ENCODE measurements around the gene ACSS2. TPM values are rescaled to one million over a fixed set of nuclear protein-coding genes. Genes with fewer than 3 reads are reported as not detected.
A peak's percentile ranks its signal among the peaks of the same experiment; 100 is the strongest.

Gene ACSS2
- polyA plus RNA-seq, 2 of the 4 experiments (the other 2 are of a cell fraction): 22.1 to 24.1 TPM

DNA sequence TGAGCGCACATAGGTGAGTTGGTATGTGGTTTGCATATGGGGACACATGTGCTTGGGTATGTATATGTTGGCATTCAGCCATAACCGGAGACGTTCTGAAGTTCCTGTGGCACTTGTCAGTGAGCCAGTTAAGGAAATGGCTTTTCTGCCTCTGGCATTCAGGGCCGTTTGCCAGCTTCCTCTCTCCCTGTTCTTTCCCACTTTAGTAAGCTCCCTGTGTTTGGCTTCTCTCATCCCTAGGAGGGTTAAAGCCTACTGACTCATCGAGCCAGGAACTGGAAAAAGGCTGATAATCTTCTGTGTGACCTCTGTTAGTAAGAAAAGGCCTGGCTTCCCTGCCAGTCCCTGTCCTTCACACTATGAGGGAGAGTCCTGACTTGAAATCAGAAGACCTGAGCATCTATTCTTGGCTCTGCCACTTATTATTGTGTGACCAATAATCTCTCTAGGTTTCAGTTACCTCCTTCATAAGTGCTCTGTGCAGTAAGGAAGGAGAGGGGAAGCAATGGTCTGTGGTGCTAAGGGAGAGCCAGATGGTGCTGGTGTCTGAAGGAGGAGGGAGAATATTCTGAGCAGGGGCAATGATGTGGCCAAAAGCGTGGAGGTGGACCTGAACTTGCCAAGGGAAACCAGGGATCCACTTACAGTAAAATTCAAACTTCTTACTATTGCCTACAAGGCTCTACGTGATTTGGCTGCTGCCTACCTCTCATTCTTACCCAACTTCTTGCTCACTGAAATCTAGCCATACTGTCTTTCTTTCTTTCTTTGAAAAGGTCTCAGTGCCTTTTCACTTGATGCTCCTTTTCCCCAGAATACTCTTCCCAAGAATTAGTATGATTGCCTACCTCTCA, 31.4 kb downstream of the ACSS2 start:
- POLR2A ChIA-PET: interaction anchor here (0.7 to 1.3 kb wide), 3 partner anchors 31 to 369 kb away, joined by 3 to 5 read pairs (median 5); no protein-coding TSS in a partner anchor
- peak overlapping the region; percentile 63 for H3K4me2 ChIP-seq
- ATAC-seq: peak; percentile 94 to 96
- H3K4me3 ChIP-seq: no peak overlapping the region
- DNase-seq (ENCODE audit: low read depth in 1 of 2, low spot score in 1 of 2): peak; percentile 63 to 74
- no peak for FAIRE-seq
- no peaks in the 10 kb centered on the region for H3K9me3 ChIP-seq
- peaks cover 20% of the 10 kb centered on the region for H3K4me1 ChIP-seq
- TF ChIP-seq RFX5 (IDR thresholded peaks at IDR 0.05) (no peak), MAFK (IDR thresholded peaks at IDR 0.05; ENCODE audit: partially characterized antibody) (no peak), FOSL2 (IDR thresholded peaks at IDR 0.05) (no peak), FOSL2 (CRISPR knock-in tag; IDR thresholded peaks at IDR 0.05) (peak; percentile 23; the same call in 1 of the 2 replicates), HEYL (CRISPR knock-in tag; IDR thresholded peaks at IDR 0.05) (no peak), JUNB (IDR thresholded peaks at IDR 0.05) (peak; percentile 30; the same call in 1 of the 2 replicates), EP300 (IDR thresholded peaks at IDR 0.05) (peak in 1 of 2 experiments; percentile 35; a peak in 1 of 5 replicates), RAD21 (conservative IDR thresholded peaks at IDR 0.05 in 1 of 2, IDR thresholded peaks at IDR 0.05 in 1 of 2) (0 out of 5 replicates have a peak, but pooled peaks of 1 of the 2 experiments have one; percentile 2), JUN (IDR thresholded peaks at IDR 0.05) (peak in 1 of 2 experiments; percentile 21; a peak in 1 of 5 replicates), ZNF302 (CRISPR knock-in tag; IDR thresholded peaks at IDR 0.05) (no peak), EHMT2 (IDR thresholded peaks at IDR 0.05; ENCODE audit: low read depth) (no peak), POLR2AphosphoS2 (conservative IDR thresholded peaks at IDR 0.05; ENCODE audit: low read length) (no peak), SMC3 (IDR thresholded peaks at IDR 0.05) (no peak)
- CTCF ChIA-PET: interaction anchor here (1.3 to 3.3 kb wide), 2 partner anchors 22 to 33 kb away, joined by 3 to 15 read pairs; no protein-coding TSS in a partner anchor
- peak overlapping the region; percentile 67 to 83 for H3K27ac ChIP-seq
- WGBS (ENCODE audit: missing lambda C conversion rate): 29% methylated on average over 7 of the region's 7 CpGs

DNA sequence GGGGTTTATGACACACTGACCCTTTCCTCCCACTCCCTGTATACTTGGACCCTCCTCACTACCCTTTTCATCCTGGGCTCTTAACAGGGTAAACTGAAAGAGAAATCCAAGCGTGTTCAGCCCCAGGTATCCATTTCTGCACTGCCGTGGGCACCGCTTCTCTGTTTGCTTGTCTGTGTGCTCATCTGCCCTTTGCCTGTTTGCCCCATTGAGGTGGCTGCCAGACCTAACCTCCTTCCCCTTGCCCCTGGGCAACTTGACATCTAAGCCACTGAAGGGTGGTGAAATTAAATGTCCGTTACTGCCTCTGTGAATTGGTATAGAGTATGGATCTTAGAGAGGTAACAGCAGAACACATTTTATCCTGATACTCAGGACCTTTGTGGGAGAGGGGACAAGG, 38.7 kb downstream of the ACSS2 start:
- H3K4me1 ChIP-seq: no peaks in the 10 kb centered on the region
- FAIRE-seq (no peak), DNase-seq (ENCODE audit: low read depth in 1 of 2, low spot score in 1 of 2) (no peak), ATAC-seq (no peak)
- TF ChIP-seq RFX5 (IDR thresholded peaks at IDR 0.05): no peak
- no peak for TF ChIP-seq JUNB (IDR thresholded peaks at IDR 0.05)
- TF ChIP-seq ZSCAN20 (CRISPR knock-in tag; IDR thresholded peaks at IDR 0.05): no peak
- TF ChIP-seq POLR2AphosphoS2 (conservative IDR thresholded peaks at IDR 0.05; ENCODE audit: low read length): no peak
- no peak for TF ChIP-seq FOXS1 (CRISPR knock-in tag; IDR thresholded peaks at IDR 0.05)
- TF ChIP-seq ELK1 (IDR thresholded peaks at IDR 0.05; ENCODE audit: low read depth, low read length): no peak
- POLR2A ChIA-PET: no interaction called here
- 86% methylated on average over 4 of the region's 4 CpGs for WGBS (ENCODE audit: missing lambda C conversion rate)
- no peak overlapping the region for H3K4me3 ChIP-seq
- H3K4me2 ChIP-seq: no peak overlapping the region
- H3K27ac ChIP-seq: no peak overlapping the region
- CTCF ChIA-PET: interaction anchor here (0.8 kb wide), 1 partner anchor 43 kb away, joined by 3 read pairs; no protein-coding TSS in a partner anchor
- H3K9me3 ChIP-seq: no peaks in the 10 kb centered on the region

DNA sequence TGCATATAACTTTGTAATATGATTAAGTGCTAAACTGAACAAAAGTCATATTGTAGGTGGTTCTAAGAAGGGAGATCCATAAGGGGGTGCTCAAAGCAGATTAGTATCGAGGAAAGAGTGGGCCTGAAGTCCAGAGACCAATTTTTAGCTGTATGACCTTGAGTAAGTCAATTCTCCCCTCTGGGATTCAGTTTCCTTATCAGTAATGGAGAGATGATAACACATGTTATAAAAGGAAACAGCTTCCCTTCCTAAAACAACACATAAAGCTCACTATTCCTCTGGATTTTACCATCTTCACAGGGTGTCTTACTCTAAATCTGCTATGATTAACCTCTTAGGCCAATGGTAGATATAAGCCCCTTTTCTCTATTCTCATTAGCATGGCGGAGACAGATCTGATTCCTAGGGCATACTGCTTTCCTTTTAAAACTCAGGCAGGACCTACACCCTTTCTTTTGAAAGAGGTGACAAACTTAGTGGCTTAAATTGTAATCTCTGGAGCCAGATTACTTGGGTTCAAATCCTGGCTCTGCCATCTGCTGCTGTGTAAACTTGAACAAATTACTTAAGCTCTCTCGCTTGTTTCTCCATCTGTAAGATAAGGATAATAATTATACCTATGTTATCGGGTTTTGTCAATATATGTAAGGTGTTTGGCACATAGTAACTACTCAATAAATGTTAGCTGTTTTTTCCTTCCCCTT, 39.5 kb downstream of the ACSS2 start:
- POLR2A ChIA-PET: no interaction called here
- ATAC-seq: no peak
- 81% methylated on average over 4 of the region's 4 CpGs for WGBS (ENCODE audit: missing lambda C conversion rate)

More for the DNA sequence above, 39.5 kb downstream of the ACSS2 start:
- no peaks in the 10 kb centered on the region for H3K9me3 ChIP-seq
- FAIRE-seq (no peak), DNase-seq (ENCODE audit: low read depth in 1 of 2, low spot score in 1 of 2) (no peak)
- no peak overlapping the region for H3K4me3 ChIP-seq
- no peaks in the 10 kb centered on the region for H3K4me1 ChIP-seq
- TF ChIP-seq CHD2 (IDR thresholded peaks at IDR 0.05; ENCODE audit: low read length, partially characterized antibody) (no peak), BCL3 (IDR thresholded peaks at IDR 0.05) (no peak), BHLHE40 (IDR thresholded peaks at IDR 0.05; ENCODE audit: low read depth, low read length) (no peak), ZFP36 (IDR thresholded peaks at IDR 0.05; ENCODE audit: borderline replicate concordance, partially characterized antibody) (no peak), RAD21 (conservative IDR thresholded peaks at IDR 0.05 in 1 of 2, IDR thresholded peaks at IDR 0.05 in 1 of 2) (no peak), PHF8 (IDR thresholded peaks at IDR 0.05; ENCODE audit: borderline replicate concordance, low read depth) (no peak), ESRRA (IDR thresholded peaks at IDR 0.05; ENCODE audit: borderline replicate concordance, low read length) (no peak), FOSB (CRISPR knock-in tag; IDR thresholded peaks at IDR 0.05) (no peak), ZSCAN20 (CRISPR knock-in tag; IDR thresholded peaks at IDR 0.05) (no peak), HOXB5 (CRISPR knock-in tag; IDR thresholded peaks at IDR 0.05) (no peak)
- CTCF ChIA-PET: no interaction called here
- H3K4me2 ChIP-seq: no peak overlapping the region
- no peak overlapping the region for H3K27ac ChIP-seq
